Caco-2 (cell line): Measurements from ENCODE around the gene ARMC2. TPM values are rescaled to one million over a fixed set of nuclear protein-coding genes. Genes with fewer than 3 reads are reported as not detected.

ENCODE experiments used
- BruUV-seq: library from RNA; stranded (reverse); fragments of 400-500 nt; replicated peaks from 2 replicates; lab custom pipeline; 2021; lab: Mats Ljungman, UMichigan
- CTCF ChIA-PET: fragments of 300-600 bp; sonication (Branson Sonifier 250); formaldehyde crosslinking; loops from one replicate; lab custom pipeline; 2022; ENCODE audit warnings: antibody characterized with exemption; lab: Charles Lee
- POLR2A ChIA-PET: fragments of 300-600 bp; sonication (Branson Sonifier 250); formaldehyde crosslinking; loops from one replicate; lab custom pipeline; 2022; ENCODE audit warnings: antibody characterized with exemption; lab: Charles Lee
- DNase-seq, 2 experiments: peaks; one replicate each; pipeline versions ENCODE4 v3.0.0 to v3.0.0-alpha.2; 2020 to 2022
- H3K27me3 ChIP-seq: replicated peaks from 2 replicates; pipeline ENCODE4 v1.6.0; 2011; ENCODE audit warnings: low read length; ENCODE audit not compliant: control insufficient read depth, insufficient read depth
- H3K36me3 ChIP-seq: 2 replicates; pipeline ENCODE4 v1.5.1; 2011; ENCODE audit warnings: low read length; ENCODE audit not compliant: control insufficient read depth, insufficient read depth
- H3K4me1 ChIP-seq: fragments of 250-450 bp; sonication (Bioruptor Pico); 2 replicates; pipeline ENCODE4 v1.5.1; 2020; ENCODE audit warnings: mild to moderate bottlenecking
- H3K4me3 ChIP-seq: 2 replicates; pipeline ENCODE4 v1.5.1; 2011; ENCODE audit warnings: low read depth, mild to moderate bottlenecking, control low read depth, low read length
- H3K9me3 ChIP-seq: fragments of 250-450 bp; sonication (Bioruptor Pico); 2 replicates; pipeline ENCODE4 v1.5.1; 2020; ENCODE audit warnings: mild to moderate bottlenecking, moderate library complexity
- H3K27ac Mint-ChIP-seq: one replicate; pipeline ENCODE4 v1.8.0; 2022; ENCODE audit warnings: mixed read lengths; ENCODE audit not compliant: unreplicated experiment
- H3K27me3 Mint-ChIP-seq: one replicate; pipeline ENCODE4 v1.8.0; 2022; ENCODE audit warnings: mixed read lengths; ENCODE audit not compliant: insufficient read depth, unreplicated experiment
- H3K36me3 Mint-ChIP-seq: one replicate; pipeline ENCODE4 v1.8.0; 2022; ENCODE audit warnings: mild to moderate bottlenecking, mixed read lengths; ENCODE audit not compliant: insufficient read depth, unreplicated experiment
- H3K4me1 Mint-ChIP-seq: one replicate; pipeline ENCODE4 v1.8.0; 2022; ENCODE audit warnings: low read depth, mixed read lengths; ENCODE audit not compliant: unreplicated experiment
- H3K4me3 Mint-ChIP-seq: one replicate; pipeline ENCODE4 v1.8.0; 2022; ENCODE audit warnings: mild to moderate bottlenecking, moderate library complexity, mixed read lengths; ENCODE audit not compliant: unreplicated experiment
- H3K9me3 Mint-ChIP-seq: one replicate; pipeline ENCODE4 v1.8.0; 2022; ENCODE audit warnings: mixed read lengths; ENCODE audit not compliant: unreplicated experiment
- CTCF ChIP-seq, 2 experiments: fragments of 200-600 bp in 1 of 2; IDR thresholded peaks; 1 replicate in 1 of 2; 2 replicates in 1 of 2; pipeline versions ENCODE4 v1.5.1 to v1.8.0; 2011 to 2022; ENCODE audit warnings: antibody characterized with exemption in 1 of 2, control low read depth in 1 of 2, inconsistent platforms in 1 of 2, low read depth in 1 of 2, low read length in 1 of 2, mild to moderate bottlenecking in 1 of 2, moderate library complexity in 1 of 2; ENCODE audit not compliant: insufficient read depth in 1 of 2, severe bottlenecking in 1 of 2, unreplicated experiment in 1 of 2
- intact Hi-C: fragments of 100-400 bp; cut with micrococcal nuclease; formaldehyde crosslinking; loops from one replicate; pipeline ENCODE4 v1.10.0; 2022; ENCODE audit not compliant: unreplicated experiment
- total RNA-seq: library from RNA; stranded (reverse); gene quantifications from 2 replicates; pipeline ENCODE4 v1.2.3, GENCODE V29; 2022

The ARMC2 gene
- total RNA-seq, 1 experiment from 2014 or later = 7.8 TPM

GRCh38 chr6:108896111-108896661, 48.0 kb downstream of the ARMC2 start:
- Mint-ChIP-seq H3K9me3 (no peaks in the 10 kb centered on the region), H3K4me3 (no peak overlapping the region), H3K36me3 (no peaks in the 10 kb centered on the region), H3K4me1 (peaks cover 15% of the 10 kb centered on the region), H3K27ac (no peak overlapping the region), H3K27me3 (no peaks in the 10 kb centered on the region)
- no peak for DNase-seq
- CTCF ChIA-PET = no interaction called here
- Histone ChIP-seq H3K4me1 (peaks cover 10% of the 10 kb centered on the region), H3K27me3 (no peaks in the 10 kb centered on the region), H3K36me3 (no peaks in the 10 kb centered on the region; the same call in none of the 2 replicates), H3K9me3 (no peaks in the 10 kb centered on the region), H3K4me3 (no peak overlapping the region)
- POLR2A ChIA-PET = no interaction called here
- BruUV-seq = no TSS peak
- TF ChIP-seq CTCF (IDR thresholded peaks at IDR 0.05; ENCODE audit: insufficient read depth in 1 of 2, low read depth in 1 of 2, low read length in 1 of 2, severe bottlenecking in 1 of 2, unreplicated experiment in 1 of 2) = no peak
- intact Hi-C loops = no loop called here

- H3K4me3 ChIP-seq = no peak overlapping the region
- Mint-ChIP-seq H3K4me1 (peaks cover 15% of the 10 kb centered on the region), H3K36me3 (no peaks in the 10 kb centered on the region), H3K27ac (no peak overlapping the region), H3K4me3 (no peak overlapping the region), H3K9me3 (no peaks in the 10 kb centered on the region), H3K27me3 (no peaks in the 10 kb centered on the region)
- DNase-seq = peak; percentile 41 to 72
- no peaks in the 10 kb centered on the region; the same call in none of the 2 replicates for H3K36me3 ChIP-seq
- no TSS peak for BruUV-seq
- no peaks in the 10 kb centered on the region for H3K27me3 ChIP-seq
- intact Hi-C loops = no loop called here
- no peaks in the 10 kb centered on the region for H3K9me3 ChIP-seq
- ChIA-PET POLR2A (no interaction called here), CTCF (no interaction called here)
- TF ChIP-seq CTCF (IDR thresholded peaks at IDR 0.05; ENCODE audit: insufficient read depth in 1 of 2, low read depth in 1 of 2, low read length in 1 of 2, severe bottlenecking in 1 of 2, unreplicated experiment in 1 of 2) = no peak
- peaks cover 10% of the 10 kb centered on the region for H3K4me1 ChIP-seq
Observed at GRCh38 chr6:108897371-108897770, 49.1 kb downstream of the ARMC2 start.

- DNase-seq = no peak
- Mint-ChIP-seq H3K4me3 (no peak overlapping the region), H3K9me3 (no peaks in the 10 kb centered on the region), H3K4me1 (peaks cover 45% of the 10 kb centered on the region), H3K36me3 (peaks cover 7% of the 10 kb centered on the region), H3K27ac (no peak overlapping the region), H3K27me3 (no peaks in the 10 kb centered on the region)
- POLR2A ChIA-PET = no interaction called here
- Histone ChIP-seq H3K4me3 (no peak overlapping the region), H3K4me1 (peaks cover 40% of the 10 kb centered on the region), H3K36me3 (no peaks in the 10 kb centered on the region; the same call in none of the 2 replicates), H3K9me3 (no peaks in the 10 kb centered on the region), H3K27me3 (no peaks in the 10 kb centered on the region)
- intact Hi-C loops = no loop called here
- no peak for TF ChIP-seq CTCF (IDR thresholded peaks at IDR 0.05; ENCODE audit: insufficient read depth in 1 of 2, low read depth in 1 of 2, low read length in 1 of 2, severe bottlenecking in 1 of 2, unreplicated experiment in 1 of 2)
- no TSS peak for BruUV-seq
- CTCF ChIA-PET = no interaction called here
Observed at GRCh38 chr6:108902382-108902792, 54.2 kb downstream of the ARMC2 start.
